HG02852 (cell line): ENCODE results near the gene SOCS7.

Experiments used
- ATAC-seq: cut with Tn5 transposase; IDR thresholded peaks from one replicate; pipeline ENCODE4 v1.9.1; 2021; ENCODE audit warnings: mild to moderate bottlenecking, moderate library complexity; ENCODE audit not compliant: unreplicated experiment

Gene SOCS7, protein sequence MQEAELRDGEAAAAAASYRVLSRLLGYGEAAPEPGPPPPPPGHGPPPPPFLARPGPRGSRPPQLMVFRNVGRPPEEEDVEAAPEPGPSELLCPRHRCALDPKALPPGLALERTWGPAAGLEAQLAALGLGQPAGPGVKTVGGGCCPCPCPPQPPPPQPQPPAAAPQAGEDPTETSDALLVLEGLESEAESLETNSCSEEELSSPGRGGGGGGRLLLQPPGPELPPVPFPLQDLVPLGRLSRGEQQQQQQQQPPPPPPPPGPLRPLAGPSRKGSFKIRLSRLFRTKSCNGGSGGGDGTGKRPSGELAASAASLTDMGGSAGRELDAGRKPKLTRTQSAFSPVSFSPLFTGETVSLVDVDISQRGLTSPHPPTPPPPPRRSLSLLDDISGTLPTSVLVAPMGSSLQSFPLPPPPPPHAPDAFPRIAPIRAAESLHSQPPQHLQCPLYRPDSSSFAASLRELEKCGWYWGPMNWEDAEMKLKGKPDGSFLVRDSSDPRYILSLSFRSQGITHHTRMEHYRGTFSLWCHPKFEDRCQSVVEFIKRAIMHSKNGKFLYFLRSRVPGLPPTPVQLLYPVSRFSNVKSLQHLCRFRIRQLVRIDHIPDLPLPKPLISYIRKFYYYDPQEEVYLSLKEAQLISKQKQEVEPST

DNA sequence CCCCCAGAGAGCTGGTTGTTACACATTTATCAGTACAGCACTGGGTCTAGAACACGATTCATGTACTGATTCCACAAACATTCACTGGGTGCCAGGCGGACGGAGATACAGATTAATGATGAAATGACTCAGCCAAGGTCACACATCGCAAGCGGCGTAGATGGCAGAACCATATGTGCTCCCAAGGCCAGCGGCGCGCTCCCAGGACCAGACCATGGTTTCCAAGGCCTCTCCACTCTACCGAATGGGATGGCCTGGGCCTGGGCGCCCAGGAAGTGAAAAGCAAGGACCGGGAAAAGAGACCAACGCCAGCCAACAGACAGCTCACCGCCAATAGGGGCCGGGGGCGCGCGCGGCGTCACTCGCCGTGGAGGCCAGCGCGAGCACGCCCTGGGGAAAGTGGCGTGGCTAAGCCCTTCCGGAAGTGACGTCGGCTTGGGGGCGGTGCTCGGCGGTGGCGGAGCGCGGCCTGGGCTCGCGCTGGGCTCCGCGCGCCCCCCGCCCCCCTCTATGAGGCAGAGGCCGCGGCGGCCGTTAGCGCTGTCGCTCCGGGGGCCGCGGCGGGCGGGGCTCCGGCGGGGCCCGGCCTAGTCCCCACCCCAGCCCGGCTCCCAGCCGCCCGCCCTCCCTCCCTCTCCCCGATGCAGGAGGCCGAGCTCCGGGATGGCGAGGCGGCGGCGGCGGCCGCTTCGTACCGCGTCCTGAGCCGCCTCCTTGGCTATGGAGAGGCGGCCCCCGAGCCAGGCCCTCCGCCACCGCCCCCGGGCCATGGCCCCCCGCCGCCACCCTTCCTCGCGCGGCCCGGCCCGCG lies at the start of gene SOCS7:
TSS of gene SOCS7 (plus strand) at position 433 of the 811 bp plus-strand sequence. CDS start at position 642, 209 bp downstream.
- peak; percentile 91 for ATAC-seq

DNA sequence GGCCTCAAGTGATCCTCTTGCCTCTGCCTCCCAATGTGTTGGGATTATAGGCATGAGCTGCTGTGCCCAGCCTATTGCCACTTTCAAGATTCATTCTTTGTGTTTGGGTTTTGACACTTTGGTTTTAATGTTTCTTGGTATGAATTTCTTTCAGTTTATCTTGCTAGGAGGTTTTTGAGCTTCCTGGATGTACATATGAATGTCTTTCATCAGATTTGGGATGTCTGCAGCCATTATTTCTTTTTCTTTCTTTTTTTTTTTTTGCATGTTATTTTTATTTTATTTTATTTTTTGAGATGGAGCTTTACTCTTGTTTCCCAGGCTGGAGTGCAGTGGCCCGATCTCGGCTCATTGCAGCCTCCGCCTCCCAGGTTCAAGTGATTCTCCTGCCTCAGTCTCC lies 36.1 kb upstream of the SOCS7 start:
- no peak for ATAC-seq

DNA sequence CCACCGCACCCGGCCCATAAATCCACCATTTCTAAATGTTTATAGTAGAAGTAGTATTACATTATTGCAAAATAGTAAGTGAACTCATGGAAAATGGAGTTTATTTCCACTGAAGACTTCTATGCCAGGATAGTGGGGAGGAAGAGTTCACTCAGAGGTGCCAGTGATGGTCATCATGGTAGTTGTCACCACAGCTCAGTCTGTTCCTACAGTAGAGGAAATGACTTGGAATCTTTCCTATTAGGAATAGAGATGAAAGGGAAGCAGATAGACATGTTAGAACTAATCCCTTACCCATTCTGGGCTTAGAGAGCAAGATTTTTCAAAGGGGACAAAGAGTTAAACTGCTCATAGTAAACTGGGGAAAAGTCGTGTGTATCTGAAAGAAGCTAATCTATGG lies 34.6 kb upstream of the SOCS7 start:
- no peak for ATAC-seq

DNA sequence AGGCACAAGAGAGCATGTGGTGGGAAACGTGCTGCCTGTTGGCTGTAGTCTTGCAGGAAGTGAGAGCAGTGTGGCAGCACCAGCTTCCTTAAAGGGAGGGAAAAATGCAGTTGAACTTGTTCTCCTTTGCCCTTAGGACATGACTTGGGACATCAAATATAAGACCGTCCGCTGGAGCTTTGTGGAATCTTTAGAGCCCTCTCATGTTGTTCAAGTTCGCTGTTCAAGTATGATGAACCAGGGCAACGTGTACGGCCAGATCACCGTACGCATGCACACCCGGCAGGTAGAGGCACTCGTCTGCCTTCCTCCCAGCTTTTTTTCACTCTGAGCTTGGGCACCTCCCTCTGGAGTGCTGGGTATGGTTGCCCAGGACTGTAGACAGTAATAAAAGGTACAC lies 31.2 kb upstream of the SOCS7 start:
- no peak for ATAC-seq

DNA sequence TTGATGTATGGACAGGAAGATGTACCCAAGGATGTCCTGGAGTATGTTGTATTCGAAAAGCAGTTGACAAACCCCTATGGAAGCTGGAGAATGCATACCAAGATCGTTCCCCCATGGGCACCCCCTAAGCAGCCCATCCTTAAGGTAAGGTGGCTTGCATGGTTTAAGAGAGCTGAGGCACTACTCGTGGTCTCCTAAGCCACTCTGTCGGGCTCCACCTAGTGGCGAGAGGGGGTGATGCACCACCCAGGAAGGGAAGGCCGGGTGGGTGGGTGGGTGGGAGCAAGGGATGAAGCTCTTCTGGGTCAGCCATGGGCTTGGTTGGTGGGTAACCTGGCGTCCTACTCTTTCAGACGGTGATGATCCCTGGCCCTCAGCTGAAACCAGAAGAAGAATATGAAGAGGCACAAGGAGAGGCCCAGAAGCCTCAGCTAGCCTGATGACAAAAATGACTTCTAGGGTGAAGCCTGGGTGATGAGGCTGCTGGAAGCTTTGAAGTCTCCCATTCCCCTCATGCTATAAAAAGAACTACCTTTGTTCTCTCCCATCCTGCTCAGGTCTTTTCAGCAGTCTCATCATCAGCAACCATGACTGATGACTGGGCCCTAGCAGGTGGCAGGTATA lies 29.4 kb upstream of the SOCS7 start:
- ATAC-seq, result no peak

DNA sequence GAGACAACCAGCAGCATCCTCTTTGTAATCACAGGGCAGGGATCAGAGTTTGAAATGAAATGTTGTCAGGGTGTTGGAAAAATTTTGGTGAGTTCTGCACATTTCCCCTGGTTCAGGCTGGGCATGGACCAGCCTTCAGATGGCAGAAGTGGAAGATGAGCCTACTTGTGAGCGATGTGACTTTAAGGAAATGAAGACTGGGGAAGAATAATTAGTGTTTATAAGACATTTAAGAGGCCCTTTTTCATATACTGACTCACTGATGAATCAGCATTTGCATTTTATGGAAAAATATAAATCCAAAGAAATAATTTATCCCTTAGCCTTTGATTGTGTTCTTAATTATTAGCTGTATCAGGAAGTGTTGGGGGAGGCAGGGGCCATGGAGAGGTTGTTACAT lies 28.7 kb upstream of the SOCS7 start:
- ATAC-seq, result no peak

DNA sequence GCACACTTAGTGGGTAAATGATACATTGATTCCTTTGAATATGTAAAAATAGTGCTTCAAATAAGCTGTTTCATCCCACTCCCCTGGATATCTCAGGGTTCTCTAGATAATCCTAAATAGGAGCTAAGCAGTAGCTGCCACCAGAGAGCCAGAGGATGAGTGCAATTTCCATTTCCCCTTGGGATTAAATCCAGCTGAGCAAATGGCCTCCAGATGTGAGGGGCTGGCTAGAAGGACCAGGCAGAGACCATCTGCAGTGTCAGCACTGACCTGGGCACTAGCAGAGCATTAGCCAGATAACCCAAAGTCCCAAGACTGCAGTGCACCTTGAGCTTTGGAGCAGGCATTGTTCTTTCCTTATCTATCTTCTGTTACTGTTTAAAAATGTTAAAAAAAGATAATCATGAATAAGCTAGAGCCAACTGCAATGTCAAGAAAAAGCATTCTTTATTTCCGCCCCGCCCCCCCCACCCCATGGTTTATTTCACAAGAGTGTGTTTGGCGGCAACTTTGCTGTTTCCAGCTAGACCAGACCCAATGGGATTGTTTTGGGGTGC lies 27.4 kb upstream of the SOCS7 start:
- no peak for ATAC-seq

DNA sequence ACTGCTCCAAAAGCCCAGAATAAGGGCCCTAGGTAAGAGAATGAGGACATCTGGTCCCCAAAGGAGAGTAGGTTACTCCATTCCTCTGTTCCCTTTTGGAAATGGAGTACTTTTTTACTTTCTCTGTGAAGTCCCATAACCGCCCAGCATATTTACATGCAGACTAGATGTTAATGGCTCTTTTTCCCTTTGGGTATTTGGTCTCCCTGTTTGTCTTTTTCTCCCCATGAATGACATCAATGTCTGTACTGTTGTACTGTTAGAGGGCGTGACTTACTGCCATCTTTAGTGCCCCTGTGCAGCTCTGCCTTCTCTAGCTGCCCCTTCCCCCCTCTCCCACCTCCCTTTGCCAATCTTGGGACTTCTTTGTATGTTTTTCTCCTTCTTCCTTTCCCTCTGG lies 26.9 kb upstream of the SOCS7 start:
- ATAC-seq, result no peak

DNA sequence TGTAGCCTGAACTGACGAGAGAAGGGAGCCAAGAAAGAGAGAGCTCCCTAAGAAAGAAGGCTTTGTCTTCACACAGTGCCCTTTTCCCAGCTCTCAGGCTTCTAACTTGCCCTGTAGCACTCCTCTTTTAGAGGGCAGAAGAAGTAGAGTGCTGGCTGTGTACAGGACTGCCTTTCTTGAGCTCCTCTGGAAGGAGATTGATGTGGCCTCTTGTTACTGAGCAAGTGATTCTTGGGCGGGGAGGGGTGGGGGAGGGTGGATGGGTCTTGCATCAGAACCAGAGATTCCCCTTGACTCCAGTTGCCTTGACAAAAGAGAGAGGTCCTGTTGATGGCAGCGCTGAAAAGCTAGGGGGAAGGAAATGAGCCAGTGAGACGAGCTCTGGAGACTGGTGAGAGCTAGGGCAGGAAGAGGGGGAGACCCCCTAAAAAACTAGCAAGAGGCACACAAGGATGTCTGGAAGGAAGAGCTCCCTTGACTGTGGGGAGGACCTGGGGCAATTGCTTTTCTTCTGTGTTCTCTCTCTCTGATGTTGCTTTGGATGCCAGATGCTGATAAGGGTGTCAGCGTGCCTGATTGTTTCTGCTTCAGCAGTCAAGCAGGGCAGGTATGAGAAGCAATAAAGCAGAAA lies 26.3 kb upstream of the SOCS7 start:
- ATAC-seq, result no peak

DNA sequence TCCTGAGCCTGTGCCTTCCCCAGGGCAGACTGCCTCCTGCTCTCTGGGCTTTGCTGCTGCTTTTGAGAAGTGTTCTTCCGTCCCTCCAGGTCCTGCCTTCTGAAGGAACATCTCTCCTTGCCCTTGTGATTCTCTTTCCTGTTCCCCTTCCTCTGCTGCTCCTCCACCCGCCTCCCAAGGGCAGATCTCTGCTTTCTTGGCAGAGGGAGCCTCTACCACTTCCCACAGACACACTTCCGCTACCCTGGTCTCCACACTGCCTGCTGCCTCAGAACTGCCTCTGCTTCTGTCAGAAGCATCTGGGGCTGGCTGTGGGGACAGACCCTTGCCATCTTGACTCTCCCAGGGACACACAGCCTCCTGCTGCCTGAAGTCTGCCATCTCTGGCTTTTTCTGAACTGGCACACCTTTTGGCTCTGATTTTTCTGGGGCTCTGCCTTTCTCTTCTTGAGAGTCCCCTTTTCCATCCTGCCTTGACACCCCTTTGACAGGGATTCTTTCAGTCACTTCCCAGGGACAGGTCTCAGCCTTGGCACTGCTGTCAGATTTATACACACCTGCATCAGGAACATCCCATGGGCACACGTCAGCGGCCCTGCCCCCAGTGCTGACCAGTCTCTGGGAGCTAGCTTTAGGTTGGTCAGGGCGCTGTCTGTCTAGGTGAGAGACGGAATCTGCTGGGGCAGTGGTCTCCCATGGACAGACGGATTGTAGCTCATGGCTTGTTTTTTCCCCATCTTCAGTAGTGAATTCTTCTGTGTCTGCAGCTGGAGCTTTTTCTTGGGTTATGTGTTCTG lies 24.4 kb upstream of the SOCS7 start:
- ATAC-seq, result no peak

DNA sequence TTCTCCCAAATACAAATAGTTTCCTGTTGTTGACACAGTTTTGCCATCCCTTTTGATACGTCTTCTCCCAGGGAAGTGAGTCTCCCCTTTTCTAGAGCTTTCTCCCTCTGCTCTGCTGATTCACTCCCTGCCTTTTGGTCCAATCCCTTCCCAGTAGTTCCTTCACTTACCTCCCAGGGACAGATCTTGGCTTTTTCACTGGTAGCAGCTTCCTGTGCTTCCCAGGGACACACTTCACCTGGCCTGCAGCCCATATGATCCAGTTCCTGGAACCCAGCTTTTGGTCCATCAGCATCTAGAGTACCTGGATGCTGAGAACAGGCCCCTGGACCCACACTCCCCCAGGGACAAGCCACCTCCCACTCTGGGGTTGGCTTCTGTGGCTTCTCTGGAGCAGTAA lies 23.7 kb upstream of the SOCS7 start:
- no peak for ATAC-seq

DNA sequence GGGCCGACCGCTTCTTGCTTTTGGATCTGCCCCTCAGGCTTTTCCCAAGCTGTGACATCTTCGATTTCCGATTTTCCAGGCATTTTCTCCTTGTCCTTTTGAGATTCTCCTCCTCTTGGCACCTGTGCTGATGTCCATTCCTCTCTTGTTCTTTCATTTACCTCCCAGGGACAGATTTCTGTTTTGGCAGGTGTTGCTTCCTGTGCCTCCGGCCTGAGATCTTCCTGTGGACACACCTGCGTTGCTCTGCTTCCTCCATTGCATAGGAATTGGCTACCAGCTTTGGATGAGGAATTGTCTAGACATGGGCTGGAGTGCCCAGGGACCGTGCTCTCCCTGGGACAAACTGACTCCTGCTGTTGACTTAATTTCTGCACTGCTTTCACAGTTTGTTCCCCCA lies 23.0 kb upstream of the SOCS7 start:
- ATAC-seq, result no peak

DNA sequence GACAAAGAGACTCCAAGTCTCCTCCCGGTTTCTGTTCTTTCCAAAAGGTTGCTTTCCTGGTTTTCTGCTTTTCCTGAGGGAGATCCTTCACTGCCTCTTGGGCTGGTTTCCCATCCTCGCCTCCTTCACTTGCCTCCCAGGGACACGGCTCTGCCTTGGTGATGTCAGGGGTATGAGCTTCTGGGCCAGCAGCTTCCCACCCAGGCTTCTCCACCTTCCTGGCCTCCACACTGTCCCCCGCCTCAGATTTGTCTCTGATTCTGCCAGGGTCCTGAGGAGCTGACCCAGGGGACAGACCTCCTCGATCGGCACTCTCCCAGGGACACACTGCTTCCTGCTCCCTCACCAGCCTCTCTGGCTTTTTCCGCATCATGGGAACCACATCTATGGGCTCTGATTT lies 22.4 kb upstream of the SOCS7 start:
- no peak for ATAC-seq

DNA sequence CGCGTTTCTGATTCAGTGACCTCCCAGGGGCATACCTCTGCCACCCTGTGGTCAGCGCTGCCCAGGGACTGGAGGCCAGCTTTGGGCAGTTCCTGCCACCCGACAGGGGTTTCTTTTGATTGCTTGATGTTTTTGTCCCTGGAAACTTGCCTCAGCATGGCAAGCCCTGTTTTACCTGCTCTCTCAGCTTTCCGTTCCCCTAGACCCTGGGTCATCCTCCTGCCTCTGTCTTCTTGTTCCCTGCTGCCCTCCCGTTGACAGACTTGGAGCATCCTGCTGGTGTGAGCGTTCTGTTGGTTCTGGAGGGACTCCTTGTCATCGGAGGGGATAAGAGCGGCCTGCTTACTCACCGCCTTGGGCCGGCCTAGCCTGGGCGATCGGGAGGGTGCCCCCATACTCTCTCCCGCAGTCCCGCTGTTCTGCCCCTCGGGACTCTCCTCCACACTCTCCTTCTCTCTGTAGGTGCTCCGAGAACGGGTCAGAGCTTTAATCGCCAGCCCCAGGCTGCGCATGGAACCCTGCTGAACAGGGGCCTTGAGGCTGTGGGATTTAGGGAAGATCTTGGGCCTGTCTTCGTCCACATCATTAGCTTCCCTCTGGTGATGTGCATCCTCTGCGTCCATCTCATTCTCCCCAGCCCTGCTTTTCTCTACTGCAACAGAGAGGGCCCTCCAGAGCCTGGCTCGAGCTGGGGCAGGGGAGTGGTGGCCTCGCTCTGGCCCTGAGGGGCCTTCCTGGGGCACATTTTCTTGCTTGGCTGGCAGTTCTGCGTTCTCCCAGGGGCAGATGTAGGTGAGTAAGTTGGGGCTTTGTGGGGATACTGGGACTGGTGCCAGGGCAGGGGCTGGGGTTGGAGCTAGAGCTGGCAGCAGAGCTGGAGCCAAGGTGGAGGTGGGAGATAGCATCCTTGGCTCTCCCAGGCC lies 21.6 kb upstream of the SOCS7 start:
- ATAC-seq, result no peak

DNA sequence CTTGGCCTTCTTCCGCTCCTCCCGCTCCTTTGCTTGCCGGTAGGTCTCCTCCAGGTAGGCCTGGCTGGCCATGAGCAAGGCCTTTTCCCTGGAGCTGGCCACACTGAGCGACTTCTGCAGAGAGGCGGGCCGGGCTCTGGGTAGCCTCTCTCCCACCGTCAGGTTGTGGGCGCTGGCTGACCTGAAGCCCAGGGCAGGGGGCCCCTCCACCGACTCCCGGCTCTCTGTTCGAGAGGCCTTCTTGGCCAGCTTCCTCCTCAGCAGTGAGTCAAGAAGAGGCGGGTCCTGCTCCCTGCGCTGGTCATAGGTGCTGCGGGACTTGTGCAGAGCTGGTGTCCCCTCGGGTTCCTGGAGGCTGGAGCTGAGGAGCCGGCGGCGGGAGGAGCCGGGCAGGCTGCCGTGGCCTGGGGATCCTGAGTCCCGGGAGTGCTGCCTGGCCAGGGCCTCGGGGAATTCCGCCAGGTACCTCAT lies 20.7 kb upstream of the SOCS7 start:
- ATAC-seq, result no peak

DNA sequence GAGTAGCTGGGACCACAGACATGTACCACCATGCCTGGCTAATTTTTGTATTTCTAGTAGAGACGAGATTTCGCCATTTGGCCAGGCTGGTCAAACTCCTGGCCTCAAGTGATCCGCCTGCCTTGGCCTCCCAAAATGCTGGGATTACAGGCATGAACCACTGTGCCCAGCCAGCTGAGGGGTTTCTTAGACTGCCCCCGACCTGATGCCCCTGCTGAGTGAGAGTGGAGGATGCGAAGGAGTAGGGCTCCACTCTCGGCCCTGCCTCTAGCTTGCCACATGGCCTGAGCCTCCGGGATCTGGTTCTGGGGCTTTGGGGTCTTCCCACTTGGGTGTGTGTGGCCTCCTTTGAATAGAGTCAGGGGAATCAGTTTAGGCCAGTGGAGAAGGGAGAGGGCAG lies 18.9 kb upstream of the SOCS7 start:
- ATAC-seq, result no peak

DNA sequence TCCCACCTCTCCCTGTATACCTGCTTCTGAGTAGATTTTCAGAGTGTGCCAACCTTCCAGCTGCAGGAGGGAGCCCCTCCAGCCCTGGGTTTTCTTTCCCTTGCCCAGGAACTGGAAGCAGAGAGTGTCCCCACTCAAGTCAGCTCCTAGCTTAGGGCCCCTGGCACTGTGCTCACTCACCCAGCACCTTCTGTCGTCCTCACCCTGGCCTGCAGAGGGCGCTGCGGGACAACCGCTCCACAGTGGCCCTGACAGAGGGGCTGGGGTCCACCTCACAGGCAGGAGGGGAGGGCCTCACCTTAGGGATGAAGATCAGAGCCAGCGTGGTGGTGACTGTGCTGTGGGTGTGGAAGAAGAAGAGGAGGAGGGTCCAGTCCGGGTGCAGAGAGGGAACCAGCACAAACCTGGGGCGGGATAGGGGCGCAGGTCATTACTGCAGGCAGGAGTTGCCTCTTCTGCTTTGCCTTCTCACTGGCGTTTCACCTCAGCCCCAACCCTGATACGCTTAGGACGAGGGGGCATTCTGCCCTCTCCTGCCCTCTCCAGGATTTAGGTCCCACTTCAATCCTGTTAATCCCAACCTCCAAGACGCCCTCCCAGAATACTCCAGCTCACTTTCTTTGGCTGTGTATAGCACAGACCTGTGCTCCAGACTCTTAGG lies 17.9 kb upstream of the SOCS7 start:
- no peak for ATAC-seq
